Measurements from ENCODE around the gene NFKBIA. TPM values are rescaled to one million over a fixed set of nuclear protein-coding genes. Genes with fewer than 3 reads are reported as not detected.

The NFKBIA gene
- total RNA-seq, 4 donors from 2014 or later = 362 to 1,916 (median 456) TPM

- 1% methylated on average over 23 of the region's 81 CpGs; no CpG with 5 or more reads in 1 of the 2 donors for WGBS, 2 donors (ENCODE audit: low coverage in 1 of 2)
- peaks cover 21 to 60% (median 50%) of the 10 kb centered on the region in 4 donors for H3K4me1 ChIP-seq
- intact Hi-C loops (cut with DNase I; ENCODE audit: low total_unique reads) = loop anchor here (5.0 kb wide), 1 partner anchor 112 kb away; the partner anchor contains the start of gene PSMA6
- peaks cover 0 to 37% (median 25%) of the 10 kb centered on the region in 4 donors for H3K36me3 ChIP-seq
- H3K27ac ChIP-seq = peak overlapping the region; percentile 99 to 100 (median 100)
- H3K4me3 ChIP-seq = peak overlapping the region; percentile 84 to 94 (median 92)
- in situ Hi-C loops (cut with MboI; ENCODE audit: low pct_ligation_motif_present in 1 of 4, low pct_unique_long_range_greater_than_20kb in 1 of 4, low sequenced_read_pairs in 3 of 4) = loop anchor here in 3 of 4 donors (10.0 to 25.0 kb wide), 5 partner anchors 109 to 692 kb away; partner anchors contain the start of genes PSMA6 (in 2 of the 3), CFL2 (in 1 of the 3), PPP2R3C (in 1 of the 3) and PRORP (in 1 of the 3)
- TF ChIP-seq EP300 (IDR thresholded peaks at IDR 0.05; ENCODE audit: low read depth) (peak; percentile 98), POLR2AphosphoS5 (IDR thresholded peaks at IDR 0.05) (peak; percentile 83 to 93 (median 88)), POLR2A (IDR thresholded peaks at IDR 0.05) (peak; percentile 59), CTCF (IDR thresholded peaks at IDR 0.05) (no peak)
- DNase-seq = peak; percentile 98
- H3K9me3 ChIP-seq = no peaks in the 10 kb centered on the region
- H3K27me3 ChIP-seq = no peaks in the 10 kb centered on the region
These were observed 723 bp downstream of the NFKBIA start for GRCh38 chr14:35403603-35404448.

- in situ Hi-C loops (cut with MboI; ENCODE audit: low pct_ligation_motif_present in 1 of 4, low pct_unique_long_range_greater_than_20kb in 1 of 4, low sequenced_read_pairs in 3 of 4) = loop anchor here in 3 of 4 donors (10.0 to 25.0 kb wide), 5 partner anchors 108 to 691 kb away; partner anchors contain the start of genes PSMA6 (in 2 of the 3), CFL2 (in 1 of the 3), PPP2R3C (in 1 of the 3) and PRORP (in 1 of the 3)
- intact Hi-C loops (cut with DNase I; ENCODE audit: low total_unique reads) = loop anchor here (5.0 kb wide), 1 partner anchor 111 kb away; the partner anchor contains the start of gene PSMA6
- peak overlapping the region; percentile 99 to 100 (median 100) for H3K27ac ChIP-seq
- WGBS, 2 donors (ENCODE audit: low coverage in 1 of 2) = 4% methylated on average over 8 of the region's 8 CpGs; no CpG with 5 or more reads in 1 of the 2 donors
- no peak for TF ChIP-seq CTCF (IDR thresholded peaks at IDR 0.05)
- TF ChIP-seq POLR2AphosphoS5 (IDR thresholded peaks at IDR 0.05) = peak in 1 of 3 donors; percentile 19
- H3K4me3 ChIP-seq = peak overlapping the region; percentile 57 to 94 (median 88)
- H3K27me3 ChIP-seq = no peaks in the 10 kb centered on the region
- peaks cover 21 to 66% (median 56%) of the 10 kb centered on the region in 4 donors for H3K4me1 ChIP-seq
- H3K36me3 ChIP-seq = peaks cover 0 to 37% (median 25%) of the 10 kb centered on the region in 4 donors
- DNase-seq = peak; percentile 46
- no peaks in the 10 kb centered on the region for H3K9me3 ChIP-seq
These were observed 1.4 kb downstream of the NFKBIA start for GRCh38 chr14:35403114-35403602.

- Histone ChIP-seq H3K27me3 (no peaks in the 10 kb centered on the region), H3K4me1 (peaks cover 21 to 73% (median 60%) of the 10 kb centered on the region in 4 donors), H3K4me3 (peak overlapping the region; percentile 57 to 94 (median 88)), H3K9me3 (no peaks in the 10 kb centered on the region), H3K36me3 (peaks cover 0 to 37% (median 25%) of the 10 kb centered on the region in 4 donors), H3K27ac (peak overlapping the region; percentile 99 to 100 (median 100))
- peak; percentile 48 for DNase-seq
- TF ChIP-seq EP300 (IDR thresholded peaks at IDR 0.05; ENCODE audit: low read depth) (no peak), POLR2A (IDR thresholded peaks at IDR 0.05) (no peak), CTCF (IDR thresholded peaks at IDR 0.05) (no peak), POLR2AphosphoS5 (IDR thresholded peaks at IDR 0.05) (peak in 2 of 3 donors; percentile 26 to 50)
- in situ Hi-C loops (cut with MboI; ENCODE audit: low pct_ligation_motif_present in 1 of 4, low pct_unique_long_range_greater_than_20kb in 1 of 4, low sequenced_read_pairs in 3 of 4) = loop anchor here in 3 of 4 donors (10.0 to 25.0 kb wide), 5 partner anchors 108 to 690 kb away; partner anchors contain the start of genes PSMA6 (in 2 of the 3), CFL2 (in 1 of the 3), PPP2R3C (in 1 of the 3) and PRORP (in 1 of the 3)
- 24% methylated on average over 14 of the region's 14 CpGs; no CpG with 5 or more reads in 1 of the 2 donors for WGBS, 2 donors (ENCODE audit: low coverage in 1 of 2)
- intact Hi-C loops (cut with DNase I; ENCODE audit: low total_unique reads) = loop anchor here (5.0 kb wide), 1 partner anchor 110 kb away; the partner anchor contains the start of gene PSMA6
These were observed 2.0 kb downstream of the NFKBIA start for GRCh38 chr14:35402323-35403113.

All from transverse colon (tissue), 4 donors.